RWPE2 (cell line): Measurements from ENCODE around the gene DERA.

Source experiments
- ATAC-seq: fragments of 200-7000 bp; cut with Tn5 transposase; 3 replicates; pipeline ENCODE4 v1.9.1; 2021; ENCODE audit warnings: low read depth
- DNase-seq: peaks from one replicate; pipeline ENCODE4 v3.0.0-alpha.2; 2020; ENCODE audit warnings: low spot score
- H3K27ac ChIP-seq: fragments of 450-650 bp; 2 replicates; pipeline ENCODE4 v1.5.1; 2017; ENCODE audit warnings: mild to moderate bottlenecking; ENCODE audit not compliant: poor library complexity, severe bottlenecking
- H3K27me3 ChIP-seq: fragments of 250-450 bp; sonication (Bioruptor Pico); 2 replicates; pipeline ENCODE4 v1.5.1; 2021; ENCODE audit warnings: mild to moderate bottlenecking, moderate library complexity; ENCODE audit not compliant: insufficient read depth, poor library complexity, severe bottlenecking
- H3K36me3 ChIP-seq: fragments of 250-450 bp; sonication (Bioruptor Pico); 2 replicates; pipeline ENCODE4 v1.5.1; 2020; ENCODE audit warnings: low read depth, mild to moderate bottlenecking, moderate library complexity
- H3K4me1 ChIP-seq: fragments of 250-450 bp; sonication (Bioruptor Pico); 2 replicates; pipeline ENCODE4 v1.5.1; 2021; ENCODE audit warnings: mild to moderate bottlenecking, moderate library complexity; ENCODE audit not compliant: insufficient read depth, poor library complexity, severe bottlenecking
- H3K4me3 ChIP-seq: fragments of 250-450 bp; sonication (Bioruptor Pico); 2 replicates; pipeline ENCODE4 v1.5.1; 2021; ENCODE audit warnings: mild to moderate bottlenecking, moderate library complexity; ENCODE audit not compliant: severe bottlenecking
- H3K9me3 ChIP-seq: fragments of 250-450 bp; sonication (Bioruptor Pico); 2 replicates; pipeline ENCODE4 v1.5.1; 2021; ENCODE audit warnings: mild to moderate bottlenecking, moderate library complexity; ENCODE audit not compliant: severe bottlenecking
- TF ChIP-seq, protein P1 (sequence below): fragments of 450-650 bp; IDR thresholded peaks from one replicate; pipeline ENCODE4 v1.5.1; 2017; ENCODE audit warnings: mild to moderate bottlenecking, moderate library complexity; ENCODE audit not compliant: poor library complexity, severe bottlenecking

Gene DERA

GRCh38 chr12:16034136-16034817 lies 123.1 kb downstream of the DERA start:
- TF ChIP-seq, protein P1, sequence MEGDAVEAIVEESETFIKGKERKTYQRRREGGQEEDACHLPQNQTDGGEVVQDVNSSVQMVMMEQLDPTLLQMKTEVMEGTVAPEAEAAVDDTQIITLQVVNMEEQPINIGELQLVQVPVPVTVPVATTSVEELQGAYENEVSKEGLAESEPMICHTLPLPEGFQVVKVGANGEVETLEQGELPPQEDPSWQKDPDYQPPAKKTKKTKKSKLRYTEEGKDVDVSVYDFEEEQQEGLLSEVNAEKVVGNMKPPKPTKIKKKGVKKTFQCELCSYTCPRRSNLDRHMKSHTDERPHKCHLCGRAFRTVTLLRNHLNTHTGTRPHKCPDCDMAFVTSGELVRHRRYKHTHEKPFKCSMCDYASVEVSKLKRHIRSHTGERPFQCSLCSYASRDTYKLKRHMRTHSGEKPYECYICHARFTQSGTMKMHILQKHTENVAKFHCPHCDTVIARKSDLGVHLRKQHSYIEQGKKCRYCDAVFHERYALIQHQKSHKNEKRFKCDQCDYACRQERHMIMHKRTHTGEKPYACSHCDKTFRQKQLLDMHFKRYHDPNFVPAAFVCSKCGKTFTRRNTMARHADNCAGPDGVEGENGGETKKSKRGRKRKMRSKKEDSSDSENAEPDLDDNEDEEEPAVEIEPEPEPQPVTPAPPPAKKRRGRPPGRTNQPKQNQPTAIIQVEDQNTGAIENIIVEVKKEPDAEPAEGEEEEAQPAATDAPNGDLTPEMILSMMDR = no peak
- no peaks in the 10 kb centered on the region for H3K4me1 ChIP-seq

DNA sequence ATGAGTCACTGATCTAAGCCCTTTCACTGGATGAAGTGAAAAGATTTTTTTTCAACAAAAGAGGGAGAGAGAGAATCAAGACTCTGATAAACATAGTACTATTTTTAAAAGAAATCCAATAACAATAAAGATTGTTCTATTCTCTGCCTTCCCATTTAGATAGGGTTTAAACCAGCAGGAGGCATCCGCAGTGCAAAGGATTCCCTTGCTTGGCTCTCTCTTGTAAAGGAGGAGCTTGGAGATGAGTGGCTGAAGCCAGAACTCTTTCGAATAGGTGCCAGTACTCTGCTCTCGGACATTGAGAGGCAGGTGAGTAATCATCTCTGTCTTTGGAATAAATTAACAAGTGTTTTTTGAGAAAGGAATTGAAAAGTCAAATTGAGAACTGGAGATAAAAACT lies 124.9 kb downstream of the DERA start:
- TF ChIP-seq, protein P1 = no peak
- no peaks in the 10 kb centered on the region for H3K4me1 ChIP-seq
- H3K27ac ChIP-seq = no peak overlapping the region
- no peak overlapping the region for H3K4me3 ChIP-seq
- no peaks in the 10 kb centered on the region for H3K36me3 ChIP-seq
- no peaks in the 10 kb centered on the region for H3K9me3 ChIP-seq
- DNase-seq (no peak), ATAC-seq (no peak)
- H3K27me3 ChIP-seq = no peaks in the 10 kb centered on the region

More at GRCh38 chr12:16034136-16034817, 123.1 kb downstream of the DERA start:
- no peaks in the 10 kb centered on the region for H3K9me3 ChIP-seq
- ATAC-seq (no peak), DNase-seq (no peak)
- H3K27me3 ChIP-seq = no peaks in the 10 kb centered on the region
- no peak overlapping the region for H3K27ac ChIP-seq
- no peak overlapping the region for H3K4me3 ChIP-seq
- H3K36me3 ChIP-seq = no peaks in the 10 kb centered on the region

DNA sequence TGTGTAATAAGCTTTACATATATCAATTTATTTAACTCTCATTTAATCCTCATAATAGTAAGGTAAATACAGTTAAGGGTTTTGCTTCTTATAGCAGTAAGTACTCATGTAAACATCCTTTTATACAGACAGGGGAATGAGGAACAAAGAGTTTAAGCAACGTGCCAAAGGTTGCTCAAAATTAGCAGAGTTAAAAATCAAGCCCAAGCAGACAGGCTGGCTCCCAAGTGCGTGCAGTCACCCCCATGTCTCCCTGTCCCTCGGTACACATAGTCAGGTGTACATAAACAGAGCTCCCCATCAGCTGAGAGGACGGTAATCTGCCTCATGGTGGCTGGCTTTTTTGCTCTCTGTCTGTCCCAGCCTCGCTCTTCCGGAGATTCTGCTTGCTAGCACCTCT lies 126.4 kb downstream of the DERA start:
- Histone ChIP-seq H3K36me3 (no peaks in the 10 kb centered on the region), H3K4me1 (no peaks in the 10 kb centered on the region), H3K27me3 (no peaks in the 10 kb centered on the region), H3K4me3 (no peak overlapping the region), H3K27ac (no peak overlapping the region), H3K9me3 (no peaks in the 10 kb centered on the region)
- ATAC-seq (no peak), DNase-seq (no peak)
- TF ChIP-seq, protein P1 = no peak

GRCh38 chr12:16043480-16043879 lies 132.3 kb downstream of the DERA start:
- H3K27me3 ChIP-seq = no peaks in the 10 kb centered on the region
- H3K36me3 ChIP-seq = no peaks in the 10 kb centered on the region
- H3K9me3 ChIP-seq = no peaks in the 10 kb centered on the region
- H3K27ac ChIP-seq = no peak overlapping the region
- DNase-seq = no peak
- H3K4me3 ChIP-seq = no peak overlapping the region
- no peaks in the 10 kb centered on the region for H3K4me1 ChIP-seq
- no peak for ATAC-seq
- TF ChIP-seq, protein P1 = no peak

DNA sequence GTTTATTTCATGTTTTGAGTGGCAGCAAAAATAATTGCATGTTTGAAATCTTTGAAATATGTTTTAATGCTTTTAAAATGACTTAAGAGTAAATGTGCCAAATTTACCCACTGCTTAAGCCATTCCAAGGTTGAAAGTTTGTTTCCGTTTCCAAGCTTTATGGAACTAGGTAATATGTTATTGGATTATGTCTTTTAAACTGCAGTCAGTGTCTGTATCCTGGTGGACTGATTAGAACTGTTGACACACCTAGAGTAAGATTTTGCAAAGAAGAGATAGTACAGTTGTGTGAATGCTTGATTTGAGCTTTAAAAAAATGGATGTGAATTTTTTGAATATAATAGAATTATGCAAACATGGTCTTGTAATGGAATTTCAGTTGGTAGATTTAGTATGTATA lies 135.1 kb downstream of the DERA start:
- Histone ChIP-seq H3K27me3 (no peaks in the 10 kb centered on the region), H3K4me3 (no peak overlapping the region)
- no peak for ATAC-seq

More for the DNA sequence above, 135.1 kb downstream of the DERA start:
- no peak for DNase-seq
- Histone ChIP-seq H3K9me3 (no peaks in the 10 kb centered on the region), H3K4me1 (no peaks in the 10 kb centered on the region), H3K36me3 (no peaks in the 10 kb centered on the region), H3K27ac (no peak overlapping the region)
- TF ChIP-seq, protein P1 = no peak
